MM.1S (cell line): ENCODE measurements around the gene CDC16.

Experiments
- DNase-seq: peaks from one replicate; pipeline ENCODE4 v3.0.0-alpha.2; 2015
- H2AFZ ChIP-seq: fragments of 300-600 bp; sonication (generic); 2 replicates; pipeline ENCODE4 v1.6.0; 2016; ENCODE audit warnings: antibody characterized with exemption, low read length
- H3F3A ChIP-seq: fragments of 300-600 bp; sonication (generic); 2 replicates; pipeline ENCODE4 v1.6.1; 2016; ENCODE audit warnings: mild to moderate bottlenecking, antibody characterized with exemption, low read length, moderate library complexity, mixed read lengths; ENCODE audit not compliant: insufficient read depth
- H3K27ac ChIP-seq: fragments of 300-600 bp; sonication (generic); 2 replicates; pipeline ENCODE4 v1.5.1; 2016; ENCODE audit warnings: mild to moderate bottlenecking, low read length
- H3K27me3 ChIP-seq: fragments of 300-600 bp; sonication (generic); replicated peaks from 2 replicates; pipeline ENCODE4 v1.6.0; 2016; ENCODE audit warnings: low read length; ENCODE audit not compliant: insufficient read depth
- H3K36me3 ChIP-seq: fragments of 300-600 bp; sonication (generic); replicated peaks from 2 replicates; pipeline ENCODE4 v1.6.1; 2016; ENCODE audit warnings: mild to moderate bottlenecking, low read length, mixed read lengths; ENCODE audit not compliant: insufficient read depth
- H3K4me1 ChIP-seq: fragments of 300-600 bp; sonication (generic); 2 replicates; pipeline ENCODE4 v1.6.1; 2016; ENCODE audit warnings: low read length, mixed read lengths
- H3K4me2 ChIP-seq: fragments of 300-600 bp; sonication (generic); 2 replicates; pipeline ENCODE4 v1.6.0; 2016; ENCODE audit warnings: low read depth, low read length
- H3K4me3 ChIP-seq: fragments of 300-600 bp; sonication (generic); 2 replicates; pipeline ENCODE4 v1.5.1; 2016; ENCODE audit warnings: low read length, mixed read lengths
- H3K79me2 ChIP-seq: fragments of 300-600 bp; sonication (generic); 2 replicates; pipeline ENCODE4 v1.6.1; 2016; ENCODE audit warnings: mixed run types, low read length, mixed read lengths
- H3K9ac ChIP-seq: fragments of 300-600 bp; sonication (generic); 2 replicates; pipeline ENCODE4 v1.6.1; 2016; ENCODE audit warnings: low read length, mixed read lengths
- H3K9me2 ChIP-seq: fragments of 300-600 bp; sonication (generic); replicated peaks from 2 replicates; pipeline ENCODE4 v1.6.1; 2016; ENCODE audit warnings: mild to moderate bottlenecking, low read length, mixed read lengths; ENCODE audit not compliant: insufficient read depth
- H3K9me3 ChIP-seq: fragments of 300-600 bp; sonication (generic); replicated peaks from 2 replicates; pipeline ENCODE4 v1.6.1; 2016; ENCODE audit warnings: mild to moderate bottlenecking, low read length, mixed read lengths; ENCODE audit not compliant: insufficient read depth
- H4K20me1 ChIP-seq: fragments of 300-600 bp; sonication (generic); 2 replicates; pipeline ENCODE4 v1.6.1; 2016; ENCODE audit warnings: mild to moderate bottlenecking, low read length, moderate library complexity, mixed read lengths; ENCODE audit not compliant: insufficient read depth
- EZH2 ChIP-seq: fragments of 300-600 bp; sonication (generic); optimal IDR thresholded peaks from 2 replicates; pipeline ENCODE3; 2017; ENCODE audit warnings: low read depth, mild to moderate bottlenecking, antibody characterized with exemption, low read length, mixed read lengths
- EZH2phosphoT487 ChIP-seq: fragments of 300-600 bp; sonication (generic); IDR thresholded peaks from 2 replicates; pipeline ENCODE4 v1.6.1; 2018; ENCODE audit warnings: antibody characterized with exemption, low read length
- TF ChIP-seq, protein P1 (sequence below): fragments of 300-600 bp; sonication (generic); IDR thresholded peaks from 2 replicates; pipeline ENCODE4 v1.5.1; 2016; ENCODE audit warnings: antibody characterized with exemption, low read length, mixed read lengths

CDC16 gene

DNA sequence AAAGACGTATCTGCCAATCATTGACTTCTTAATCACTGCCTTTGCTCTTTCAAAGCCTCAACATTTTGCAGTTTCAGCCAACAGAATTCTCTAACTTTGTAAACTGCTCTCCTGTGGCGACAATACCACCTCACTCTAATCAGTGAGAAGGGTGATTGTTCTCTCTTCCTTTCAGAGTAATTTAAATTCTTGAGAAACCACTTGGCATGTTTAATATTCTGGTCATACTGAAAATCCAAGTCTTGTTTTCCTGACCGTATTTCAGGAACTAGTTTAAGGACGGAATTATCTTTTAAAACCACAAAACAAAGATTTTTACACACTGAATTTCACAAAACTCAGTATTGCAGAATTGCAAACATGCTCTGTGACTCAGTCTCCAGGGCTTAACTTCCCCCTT, 5.2 kb upstream of the CDC16 start:
- H3K9ac ChIP-seq = no peak overlapping the region
- H3K27ac ChIP-seq = no peak overlapping the region
- H2AFZ ChIP-seq = no peak overlapping the region
- DNase-seq = no peak
- H3K4me2 ChIP-seq = no peak overlapping the region
- H3K79me2 ChIP-seq = no peaks in the 10 kb centered on the region
- no peaks in the 10 kb centered on the region for H4K20me1 ChIP-seq
- H3K4me1 ChIP-seq = peaks cover 28% of the 10 kb centered on the region
- peaks cover 5% of the 10 kb centered on the region for H3F3A ChIP-seq
- H3K36me3 ChIP-seq = no peaks in the 10 kb centered on the region
- no peaks in the 10 kb centered on the region for H3K9me2 ChIP-seq
- TF ChIP-seq, protein P1, sequence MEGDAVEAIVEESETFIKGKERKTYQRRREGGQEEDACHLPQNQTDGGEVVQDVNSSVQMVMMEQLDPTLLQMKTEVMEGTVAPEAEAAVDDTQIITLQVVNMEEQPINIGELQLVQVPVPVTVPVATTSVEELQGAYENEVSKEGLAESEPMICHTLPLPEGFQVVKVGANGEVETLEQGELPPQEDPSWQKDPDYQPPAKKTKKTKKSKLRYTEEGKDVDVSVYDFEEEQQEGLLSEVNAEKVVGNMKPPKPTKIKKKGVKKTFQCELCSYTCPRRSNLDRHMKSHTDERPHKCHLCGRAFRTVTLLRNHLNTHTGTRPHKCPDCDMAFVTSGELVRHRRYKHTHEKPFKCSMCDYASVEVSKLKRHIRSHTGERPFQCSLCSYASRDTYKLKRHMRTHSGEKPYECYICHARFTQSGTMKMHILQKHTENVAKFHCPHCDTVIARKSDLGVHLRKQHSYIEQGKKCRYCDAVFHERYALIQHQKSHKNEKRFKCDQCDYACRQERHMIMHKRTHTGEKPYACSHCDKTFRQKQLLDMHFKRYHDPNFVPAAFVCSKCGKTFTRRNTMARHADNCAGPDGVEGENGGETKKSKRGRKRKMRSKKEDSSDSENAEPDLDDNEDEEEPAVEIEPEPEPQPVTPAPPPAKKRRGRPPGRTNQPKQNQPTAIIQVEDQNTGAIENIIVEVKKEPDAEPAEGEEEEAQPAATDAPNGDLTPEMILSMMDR = no peak
- TF ChIP-seq EZH2phosphoT487 (no peak), EZH2 (no peak)
- no peaks in the 10 kb centered on the region for H3K27me3 ChIP-seq
- H3K9me3 ChIP-seq = no peaks in the 10 kb centered on the region
- H3K4me3 ChIP-seq = no peak overlapping the region

DNA sequence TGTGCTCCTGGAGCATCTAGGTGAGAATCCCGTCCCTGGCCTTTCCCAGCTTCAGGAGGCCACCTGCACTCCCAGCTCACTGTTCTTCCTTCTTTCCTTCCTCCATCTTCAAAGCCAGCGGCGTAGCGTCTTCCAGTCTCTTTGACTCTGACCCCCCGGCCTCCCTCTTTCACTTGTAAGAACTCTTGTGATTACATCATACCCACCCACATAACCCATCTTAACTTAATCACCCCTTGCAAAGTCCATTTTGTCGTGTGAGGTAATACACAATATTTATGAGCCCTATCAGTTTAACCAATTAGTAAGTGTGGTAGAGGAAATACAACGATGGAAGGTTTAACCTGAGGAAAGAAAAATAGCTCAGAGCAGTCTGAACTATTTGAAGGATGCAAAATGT, 4.6 kb upstream of the CDC16 start:
- H3K27ac ChIP-seq = no peak overlapping the region
- H2AFZ ChIP-seq = no peak overlapping the region
- DNase-seq = no peak

DNA sequence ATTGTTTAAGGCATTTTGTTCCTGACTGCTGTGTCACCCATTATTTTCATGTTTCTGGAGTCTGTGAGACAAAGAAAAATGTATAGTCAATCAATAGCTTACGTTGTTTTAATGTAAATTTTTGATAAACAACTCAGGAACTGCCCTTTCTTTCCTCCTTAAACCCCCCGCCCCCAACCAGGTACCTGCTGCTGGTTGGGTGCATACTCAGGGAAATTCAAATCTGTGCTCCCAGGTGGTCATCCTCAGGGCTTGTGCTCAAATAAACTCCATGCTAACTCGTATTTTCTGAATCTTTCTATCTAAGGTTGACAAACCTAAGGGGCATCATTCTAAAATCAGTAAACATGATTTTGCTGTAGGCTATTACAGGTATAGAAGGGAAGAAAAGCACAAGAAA, 4.1 kb upstream of the CDC16 start:
- Histone ChIP-seq H3K27me3 (no peaks in the 10 kb centered on the region), H4K20me1 (no peaks in the 10 kb centered on the region), H3K9me2 (no peaks in the 10 kb centered on the region), H3K27ac (no peak overlapping the region), H3K4me1 (peaks cover 22% of the 10 kb centered on the region), H3K4me3 (no peak overlapping the region), H3K9me3 (no peaks in the 10 kb centered on the region), H3K9ac (no peak overlapping the region), H3K36me3 (no peaks in the 10 kb centered on the region), H3K79me2 (peaks cover 7% of the 10 kb centered on the region), H3F3A (peaks cover 4% of the 10 kb centered on the region; the same call in 1 of the 2 replicates), H3K4me2 (no peak overlapping the region), H2AFZ (no peak overlapping the region)
- no peak for DNase-seq
- TF ChIP-seq, protein P1 = no peak
- TF ChIP-seq EZH2phosphoT487 = no peak
- no peak for TF ChIP-seq EZH2

More for the DNA sequence above, 4.6 kb upstream of the CDC16 start:
- peaks cover 2% of the 10 kb centered on the region for H3K79me2 ChIP-seq
- H3K4me3 ChIP-seq = no peak overlapping the region
- peaks cover 22% of the 10 kb centered on the region for H3K4me1 ChIP-seq
- H3K36me3 ChIP-seq = no peaks in the 10 kb centered on the region
- H3K9ac ChIP-seq = no peak overlapping the region
- no peaks in the 10 kb centered on the region for H3K9me2 ChIP-seq
- H3K4me2 ChIP-seq = no peak overlapping the region
- TF ChIP-seq EZH2phosphoT487 (no peak), EZH2 (no peak)
- TF ChIP-seq, protein P1 = no peak
- H4K20me1 ChIP-seq = no peaks in the 10 kb centered on the region
- H3K27me3 ChIP-seq = no peaks in the 10 kb centered on the region
- peaks cover under 1% of the 10 kb centered on the region; the same call in 1 of the 2 replicates for H3F3A ChIP-seq
- no peaks in the 10 kb centered on the region for H3K9me3 ChIP-seq
